ENCODE results near the gene TRA2A. TPM values are rescaled to one million over a fixed set of nuclear protein-coding genes. Genes with fewer than 3 reads are reported as not detected.
A peak's percentile ranks its signal among the peaks of the same experiment; 100 is the strongest.

TRA2A gene
- total and polyA plus RNA-seq, 9 of the 15 experiments (the other 6 are each of a cell fraction or from before 2014, with no cell fraction given) = 22.7 to 210 (median 73.9) TPM

DNA sequence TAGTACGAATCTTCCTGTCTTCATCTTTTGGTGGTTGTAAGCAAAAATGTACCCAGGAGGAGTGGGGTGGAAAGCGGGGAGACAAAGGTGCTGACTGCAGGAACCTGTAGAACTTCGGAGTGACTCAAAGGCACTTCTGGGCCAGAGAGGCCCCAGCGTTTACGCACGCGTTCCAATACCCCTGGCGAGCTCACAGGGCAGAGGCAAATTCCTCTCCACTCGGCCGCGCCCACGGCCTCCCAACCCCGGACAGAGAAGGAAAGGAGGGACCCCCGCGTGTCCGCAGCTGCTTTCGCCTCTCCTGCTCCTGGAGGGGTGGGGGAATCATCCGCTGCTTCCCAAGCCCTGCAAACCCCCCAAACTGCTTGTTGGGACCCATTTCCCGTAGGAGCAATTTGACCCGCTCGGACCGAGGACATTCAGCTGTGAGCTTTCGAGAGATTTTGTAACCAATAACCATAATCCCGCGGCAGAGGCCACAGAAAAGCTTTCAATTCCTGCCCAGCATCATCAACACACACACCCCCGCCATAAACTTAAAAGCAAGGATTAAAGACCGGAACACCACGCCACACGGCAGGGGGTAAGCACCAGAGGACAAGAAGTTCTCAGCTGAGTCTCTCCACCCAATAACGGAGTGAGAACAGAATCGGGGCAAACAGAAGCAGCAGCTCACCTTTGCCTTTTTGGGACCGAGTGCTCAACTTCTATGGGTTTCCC is 63.8 kb downstream of the TRA2A start:
- in situ Hi-C loops (cut with MboI) (no loop called here), intact Hi-C loops (cut with micrococcal nuclease) (no loop called here)
- Histone ChIP-seq H4K20me1 (replicated peaks; ENCODE audit: control insufficient read depth, insufficient read depth, low read length) (no peaks in the 10 kb centered on the region; the same call in 1 of the 2 replicates), H3K79me2 (ENCODE audit: control insufficient read depth, insufficient read depth, low read length) (peaks cover 89% of the 10 kb centered on the region), H3K4me3 (peak overlapping the region; percentile 66), H3K9ac (ENCODE audit: insufficient read depth in 1 of 2, low read depth in 2 of 2, low read length in 2 of 2) (peak overlapping the region; percentile 92 to 98), H3K27me3 (ENCODE audit: control insufficient read depth in 2 of 2, insufficient read depth in 2 of 2, low read length in 2 of 2) (no peaks in the 10 kb centered on the region), H3K4me1 (replicated peaks in 1 of 2; ENCODE audit: control insufficient read depth in 2 of 2, insufficient read depth in 2 of 2, low read length in 2 of 2) (peaks cover 25 to 27% of the 10 kb centered on the region in 2 experiments; a peak in 4 of 5 replicates), H3K36me3 (ENCODE audit: control insufficient read depth, insufficient read depth, low read length) (peaks cover 31% of the 10 kb centered on the region), H3K4me2 (ENCODE audit: insufficient read depth, low read length) (peak overlapping the region; percentile 92), H3K9me3 (replicated peaks; ENCODE audit: control insufficient read depth, insufficient read depth, low read depth, low read length) (no peaks in the 10 kb centered on the region), H3K9me1 (ENCODE audit: control insufficient read depth, insufficient read depth, low read length) (no peaks in the 10 kb centered on the region), H3K27ac (ENCODE audit: extremely low read depth, low read depth, low read length) (peak overlapping the region; percentile 93), H2AFZ (ENCODE audit: low read depth, low read length) (peak overlapping the region; percentile 26; the same call in 1 of the 2 replicates)
- FAIRE-seq (peak; percentile 87), ATAC-seq (peak; percentile 19), DNase-seq (ENCODE audit: extremely low read depth in 1 of 4, low spot score in 3 of 4) (peak; percentile 14 to 77 (median 33))
- 0% methylated on average over 24 of the region's 32 CpGs for WGBS (ENCODE audit: insufficient coverage, low coverage, missing lambda C conversion rate)
- POLR2A ChIA-PET = interaction anchor here (0.6 to 2.6 kb wide), 7 partner anchors 9 to 80 kb away, joined by 3 to 12 read pairs (median 3); no protein-coding TSS in a partner anchor
- CTCF ChIA-PET (ENCODE audit: low intra/inter-chr PET ratio) = interaction anchor here (0.5 kb wide), 1 partner anchor 221 kb away, joined by 5 read pairs; no protein-coding TSS in a partner anchor
- TSS peak; percentile 26 for BruUV-seq (replicated peaks)
- TF ChIP-seq ZNF561 (CRISPR knock-in tag; conservative IDR thresholded peaks at IDR 0.05) (no peak), POLR2H (tag; IDR thresholded peaks at IDR 0.05; ENCODE audit: low read depth) (no peak), TBP (optimal IDR thresholded peaks at IDR 0.05; ENCODE audit: low read depth, low read length) (peak; percentile 34), BCL6 (CRISPR knock-in tag; IDR thresholded peaks at IDR 0.05) (no peak), TRIM24 (IDR thresholded peaks at IDR 0.05) (no peak), RBM15 (IDR thresholded peaks at IDR 0.05; ENCODE audit: insufficient read depth, low read length) (no peak), CHD4 (IDR thresholded peaks at IDR 0.05; ENCODE audit: insufficient read depth, insufficient replicate concordance, low read depth, low read length, poor library complexity, severe bottlenecking) (no peak), TAF1 (IDR thresholded peaks at IDR 0.05; ENCODE audit: control insufficient read depth, extremely low read depth, insufficient read depth, low read length, severe bottlenecking) (no peak), TCF7 (IDR thresholded peaks at IDR 0.05; ENCODE audit: borderline replicate concordance) (0 out of 2 replicates have a peak, but pooled peaks have one; percentile 31)
- TF ChIP-seq, protein P1, sequence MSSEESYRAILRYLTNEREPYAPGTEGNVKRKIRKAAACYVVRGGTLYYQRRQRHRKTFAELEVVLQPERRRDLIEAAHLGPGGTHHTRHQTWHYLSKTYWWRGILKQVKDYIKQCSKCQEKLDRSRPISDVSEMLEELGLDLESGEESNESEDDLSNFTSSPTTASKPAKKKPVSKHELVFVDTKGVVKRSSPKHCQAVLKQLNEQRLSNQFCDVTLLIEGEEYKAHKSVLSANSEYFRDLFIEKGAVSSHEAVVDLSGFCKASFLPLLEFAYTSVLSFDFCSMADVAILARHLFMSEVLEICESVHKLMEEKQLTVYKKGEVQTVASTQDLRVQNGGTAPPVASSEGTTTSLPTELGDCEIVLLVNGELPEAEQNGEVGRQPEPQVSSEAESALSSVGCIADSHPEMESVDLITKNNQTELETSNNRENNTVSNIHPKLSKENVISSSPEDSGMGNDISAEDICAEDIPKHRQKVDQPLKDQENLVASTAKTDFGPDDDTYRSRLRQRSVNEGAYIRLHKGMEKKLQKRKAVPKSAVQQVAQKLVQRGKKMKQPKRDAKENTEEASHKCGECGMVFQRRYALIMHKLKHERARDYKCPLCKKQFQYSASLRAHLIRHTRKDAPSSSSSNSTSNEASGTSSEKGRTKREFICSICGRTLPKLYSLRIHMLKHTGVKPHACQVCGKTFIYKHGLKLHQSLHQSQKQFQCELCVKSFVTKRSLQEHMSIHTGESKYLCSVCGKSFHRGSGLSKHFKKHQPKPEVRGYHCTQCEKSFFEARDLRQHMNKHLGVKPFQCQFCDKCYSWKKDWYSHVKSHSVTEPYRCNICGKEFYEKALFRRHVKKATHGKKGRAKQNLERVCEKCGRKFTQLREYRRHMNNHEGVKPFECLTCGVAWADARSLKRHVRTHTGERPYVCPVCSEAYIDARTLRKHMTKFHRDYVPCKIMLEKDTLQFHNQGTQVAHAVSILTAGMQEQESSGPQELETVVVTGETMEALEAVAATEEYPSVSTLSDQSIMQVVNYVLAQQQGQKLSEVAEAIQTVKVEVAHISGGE (CRISPR knock-in tag; IDR thresholded peaks at IDR 0.05) = no peak

All from K562 (cell line).